Ishikawa (cell line): ENCODE data around the gene SLC35G1.

Experiments
- CEBPB ChIP-seq: IDR thresholded peaks from 2 replicates; pipeline ENCODE4 v1.6.1; 2012
- EGR1 ChIP-seq: IDR thresholded peaks from 2 replicates; pipeline ENCODE4 v1.6.1; 2012
- EP300 ChIP-seq: IDR thresholded peaks from 2 replicates; pipeline ENCODE4 v1.6.1; 2012; ENCODE audit warnings: borderline replicate concordance
- FOXM1 ChIP-seq: IDR thresholded peaks from 2 replicates; pipeline ENCODE4 v1.6.1; 2012; ENCODE audit warnings: low read depth, borderline replicate concordance
- RAD21 ChIP-seq: IDR thresholded peaks from 2 replicates; pipeline ENCODE4 v1.6.1; 2012; ENCODE audit warnings: low read depth
- TAF1 ChIP-seq: IDR thresholded peaks from 2 replicates; pipeline ENCODE4 v1.6.1; 2012; ENCODE audit warnings: low read depth, mild to moderate bottlenecking
- TEAD4 ChIP-seq: IDR thresholded peaks from 2 replicates; pipeline ENCODE4 v1.6.1; 2012
- YY1 ChIP-seq: IDR thresholded peaks from 2 replicates; pipeline ENCODE4 v1.6.1; 2012; ENCODE audit warnings: low read depth
- ZBTB7A ChIP-seq: IDR thresholded peaks from 2 replicates; pipeline ENCODE4 v1.6.1; 2012; ENCODE audit warnings: low read depth
- TF ChIP-seq, protein P1 (sequence below): IDR thresholded peaks from 2 replicates; pipeline ENCODE4 v1.6.1; 2012
- TF ChIP-seq, protein P2 (sequence below): IDR thresholded peaks from 2 replicates; pipeline ENCODE4 v1.6.1; 2012

DNA sequence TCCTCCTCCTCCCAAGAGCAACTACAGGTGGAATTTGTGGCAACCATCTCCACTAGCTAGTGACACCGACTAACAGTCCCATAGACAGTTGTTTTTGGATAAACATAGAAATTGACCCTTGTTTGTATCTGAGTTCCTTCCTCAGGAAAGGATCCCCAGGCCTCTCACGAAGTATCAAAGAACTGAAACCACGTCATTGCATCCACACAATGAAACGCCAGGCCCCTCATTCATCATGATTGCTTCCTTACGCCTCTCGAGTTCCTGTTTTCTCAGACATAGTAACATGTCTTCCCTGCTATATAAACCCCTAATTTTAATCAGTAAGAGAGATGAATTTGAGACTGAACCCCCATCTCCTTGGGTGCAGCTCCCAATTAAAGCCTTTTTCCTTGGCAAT lies 18.1 kb downstream of the SLC35G1 start:
- TF ChIP-seq FOXM1 (no peak), TAF1 (no peak), ZBTB7A (no peak), RAD21 (no peak), EGR1 (no peak), CEBPB (no peak), YY1 (no peak), EP300 (no peak), TEAD4 (no peak)
- TF ChIP-seq, protein P1, sequence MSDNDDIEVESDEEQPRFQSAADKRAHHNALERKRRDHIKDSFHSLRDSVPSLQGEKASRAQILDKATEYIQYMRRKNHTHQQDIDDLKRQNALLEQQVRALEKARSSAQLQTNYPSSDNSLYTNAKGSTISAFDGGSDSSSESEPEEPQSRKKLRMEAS: no peak
- TF ChIP-seq, protein P2, sequence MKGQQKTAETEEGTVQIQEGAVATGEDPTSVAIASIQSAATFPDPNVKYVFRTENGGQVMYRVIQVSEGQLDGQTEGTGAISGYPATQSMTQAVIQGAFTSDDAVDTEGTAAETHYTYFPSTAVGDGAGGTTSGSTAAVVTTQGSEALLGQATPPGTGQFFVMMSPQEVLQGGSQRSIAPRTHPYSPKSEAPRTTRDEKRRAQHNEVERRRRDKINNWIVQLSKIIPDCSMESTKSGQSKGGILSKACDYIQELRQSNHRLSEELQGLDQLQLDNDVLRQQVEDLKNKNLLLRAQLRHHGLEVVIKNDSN: no peak
